Body of pancreas (tissue), 4 donors: ENCODE measurements around the gene MFSD6L. TPM values are rescaled to one million over a fixed set of nuclear protein-coding genes. Genes with fewer than 3 reads are reported as not detected.
"Not testable (repeated sequence)": the region's sequence is repeated elsewhere in the genome, so short reads cannot be mapped to it uniquely, and the experiment has no call there.

Experiments used
- ATAC-seq: fragments of 150-250 bp; one replicate; pipeline ENCODE4 v1.9.1; 2016
- DNase-seq, 4 donors: peaks; one replicate each; pipeline ENCODE4 v3.0.0-alpha.2; 2019
- H3K27ac ChIP-seq, 4 donors: fragments of 200-600 bp; sonication (generic); 1 replicate in 3 of 4; 2 replicates in 1 of 4; pipeline versions ENCODE4 v1.5.1 to v1.6.1; 2016 to 2019; ENCODE audit warnings: mild to moderate bottlenecking in 1 of 4, mixed read lengths in 1 of 4, moderate library complexity in 1 of 4
- H3K27me3 ChIP-seq, 2 donors: fragments of 200-600 bp; sonication (generic); one replicate each; pipeline ENCODE4 v1.6.0; 2016; ENCODE audit warnings: mild to moderate bottlenecking in 1 of 2
- H3K36me3 ChIP-seq, 2 donors: fragments of 200-600 bp; sonication (generic); replicated peaks in 1 of 2; 2 replicates each; pipeline ENCODE4 v1.5.1; 2016; ENCODE audit warnings: low read depth in 2 of 2; ENCODE audit not compliant: insufficient read depth in 1 of 2
- H3K4me1 ChIP-seq: fragments of 200-600 bp; sonication (generic); one replicate; pipeline ENCODE4 v1.6.0; 2016
- H3K4me3 ChIP-seq, 2 donors: fragments of 200-600 bp; sonication (generic); 1 replicate in 1 of 2; 2 replicates in 1 of 2; pipeline ENCODE4 v1.5.1; 2016 to 2019
- H3K9me3 ChIP-seq, 3 donors: fragments of 200-600 bp; sonication (generic); 1 replicate in 2 of 3; 2 replicates in 1 of 3; pipeline ENCODE4 v1.5.1; 2016
- POLR2A ChIP-seq, 3 donors: fragments of 450-650 bp; IDR thresholded peaks; one replicate each; pipeline ENCODE4 v1.6.1; 2016; ENCODE audit warnings: antibody characterized with exemption in 3 of 3, mild to moderate bottlenecking in 2 of 3
- WGBS, 2 donors: methylation state at CpG; one replicate each; pipeline ENCODE4 v1.1.5; 2017; 5-methylcytosine and 5-hydroxymethylcytosine counted together
- intact Hi-C: fragments of 100-400 bp; cut with DNase I; formaldehyde crosslinking; loops from one replicate; pipeline ENCODE4 v1.15.1; 2023
- total RNA-seq, 2 donors: library from RNA; depleted of rRNA; stranded (reverse); fragments of >200 nt; gene quantifications; one replicate each; pipeline ENCODE4 v1.1.0, GENCODE V29; 2016
- TF ChIP-seq, protein P1 (sequence below), 7 experiments: fragments of 450-650 bp in 4 of 7; fragments of 200-600 bp in 3 of 7; sonication (generic) in 3 of 7; IDR thresholded peaks; one replicate each; pipeline ENCODE4 v1.5.1; 2016 to 2019; ENCODE audit warnings: antibody characterized with exemption in 7 of 7

The MFSD6L gene
- total RNA-seq, 2 donors from 2014 or later, result 3.9 to 8.6 TPM

DNA sequence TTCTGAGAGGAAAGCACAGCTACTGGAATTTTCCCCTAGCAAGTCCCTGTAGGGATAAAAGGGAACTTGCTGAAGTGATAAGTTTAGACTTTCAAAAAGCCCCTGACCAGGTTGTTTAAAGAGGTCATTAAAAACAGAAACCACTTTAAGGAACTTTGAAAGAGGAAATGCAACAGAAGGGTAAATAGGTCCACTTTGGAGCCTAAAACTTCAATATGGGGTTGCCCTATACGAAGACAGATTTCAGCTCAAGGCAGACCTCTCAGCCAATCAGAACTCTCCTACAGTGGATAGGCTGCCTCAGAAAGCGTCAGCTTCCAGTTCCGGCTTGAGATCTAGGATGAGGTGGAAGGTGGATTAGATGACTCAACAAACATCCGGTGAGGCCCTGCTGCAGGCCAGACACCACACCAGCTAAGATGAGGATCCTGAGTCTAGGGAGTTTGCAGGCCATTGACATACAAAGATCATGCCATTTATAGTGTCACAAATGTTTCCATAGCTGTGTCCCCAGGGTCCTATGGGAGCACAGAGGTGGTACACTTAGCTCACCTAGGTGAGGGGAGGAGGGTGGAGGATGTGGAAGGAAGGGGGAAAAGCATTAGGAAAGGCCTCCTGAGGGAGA is 7.9 kb upstream of the MFSD6L start:
- intact Hi-C loops, result no loop called here
- H3K4me1 ChIP-seq, result no peaks in the 10 kb centered on the region
- H3K27ac ChIP-seq, result peak overlapping the region in 1 of 4 donors; percentile 35
- H3K27me3 ChIP-seq, result no peaks in the 10 kb centered on the region
- DNase-seq, result peak in 1 of 4 donors; percentile 44
- WGBS, 2 donors, result 63 to 64% methylated on average over 4 of the region's 4 CpGs
- no peaks in the 10 kb centered on the region for H3K36me3 ChIP-seq
- no peak overlapping the region for H3K4me3 ChIP-seq
- TF ChIP-seq, protein P1, sequence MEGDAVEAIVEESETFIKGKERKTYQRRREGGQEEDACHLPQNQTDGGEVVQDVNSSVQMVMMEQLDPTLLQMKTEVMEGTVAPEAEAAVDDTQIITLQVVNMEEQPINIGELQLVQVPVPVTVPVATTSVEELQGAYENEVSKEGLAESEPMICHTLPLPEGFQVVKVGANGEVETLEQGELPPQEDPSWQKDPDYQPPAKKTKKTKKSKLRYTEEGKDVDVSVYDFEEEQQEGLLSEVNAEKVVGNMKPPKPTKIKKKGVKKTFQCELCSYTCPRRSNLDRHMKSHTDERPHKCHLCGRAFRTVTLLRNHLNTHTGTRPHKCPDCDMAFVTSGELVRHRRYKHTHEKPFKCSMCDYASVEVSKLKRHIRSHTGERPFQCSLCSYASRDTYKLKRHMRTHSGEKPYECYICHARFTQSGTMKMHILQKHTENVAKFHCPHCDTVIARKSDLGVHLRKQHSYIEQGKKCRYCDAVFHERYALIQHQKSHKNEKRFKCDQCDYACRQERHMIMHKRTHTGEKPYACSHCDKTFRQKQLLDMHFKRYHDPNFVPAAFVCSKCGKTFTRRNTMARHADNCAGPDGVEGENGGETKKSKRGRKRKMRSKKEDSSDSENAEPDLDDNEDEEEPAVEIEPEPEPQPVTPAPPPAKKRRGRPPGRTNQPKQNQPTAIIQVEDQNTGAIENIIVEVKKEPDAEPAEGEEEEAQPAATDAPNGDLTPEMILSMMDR (IDR thresholded peaks at IDR 0.05), result no peak
- TF ChIP-seq POLR2A (IDR thresholded peaks at IDR 0.05), result no peak
- no peaks in the 10 kb centered on the region for H3K9me3 ChIP-seq
- no peak for ATAC-seq

DNA sequence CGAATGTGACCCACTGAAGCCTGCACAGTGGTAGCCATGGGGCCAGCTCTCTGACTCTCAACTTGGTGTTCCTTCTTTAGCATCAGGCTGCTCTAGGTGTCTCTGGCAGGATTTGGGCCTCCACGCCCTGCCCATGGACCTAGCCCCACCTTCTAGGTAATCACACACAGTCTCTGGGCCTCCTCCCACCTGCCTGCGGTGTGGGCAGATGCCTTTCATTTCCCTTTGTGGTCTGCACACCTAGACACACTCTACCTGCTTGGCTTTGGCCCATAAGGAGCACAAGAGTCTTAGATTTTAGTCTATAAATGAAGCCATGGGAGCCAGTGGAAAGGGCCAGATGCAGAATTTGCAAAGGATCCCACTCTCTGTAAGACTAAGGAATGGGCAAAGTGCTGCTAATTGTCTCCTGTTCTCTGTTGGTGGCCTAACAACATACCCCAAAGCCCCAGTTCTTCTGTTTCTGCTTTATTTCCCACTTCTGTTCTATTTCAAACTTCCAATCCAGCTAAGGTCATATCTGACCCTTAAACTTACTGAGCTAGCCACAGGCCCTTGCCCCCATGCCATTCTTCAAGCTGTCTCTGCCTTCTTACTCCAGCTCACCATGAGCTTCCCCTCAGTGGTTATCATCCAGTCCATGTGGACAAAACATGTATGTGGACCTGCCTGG is 7.2 kb upstream of the MFSD6L start:
- Histone ChIP-seq H3K36me3 (no peaks in the 10 kb centered on the region), H3K27me3 (no peaks in the 10 kb centered on the region), H3K4me3 (no peak overlapping the region), H3K9me3 (no peaks in the 10 kb centered on the region), H3K4me1 (no peaks in the 10 kb centered on the region), H3K27ac (peak overlapping the region in 1 of 4 donors; percentile 35)
- intact Hi-C loops, result no loop called here
- DNase-seq (no peak), ATAC-seq (no peak)
- WGBS, 2 donors, result 96% methylated on average over 3 of the region's 3 CpGs
- no peak for TF ChIP-seq POLR2A (IDR thresholded peaks at IDR 0.05)
- TF ChIP-seq, protein P1 (IDR thresholded peaks at IDR 0.05), result no peak

DNA sequence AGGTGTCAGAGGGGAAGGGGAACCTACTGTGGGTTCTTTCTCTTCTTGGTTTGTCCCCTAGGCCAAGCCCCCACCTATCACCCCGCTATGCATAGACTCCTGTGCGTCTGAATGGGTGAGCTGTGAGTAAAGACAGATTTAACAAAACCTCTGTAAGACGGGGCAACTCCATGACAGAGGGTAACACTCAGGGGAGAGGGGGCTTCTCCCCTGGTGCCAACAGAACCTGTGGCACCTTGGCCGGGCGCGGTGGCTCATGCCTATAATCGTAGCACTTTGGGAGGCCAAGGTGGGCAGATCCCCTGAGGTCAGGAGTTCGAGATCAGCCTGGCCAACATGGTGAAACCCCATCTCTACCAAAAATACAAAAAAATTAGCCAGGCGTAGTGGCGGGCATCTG is 6.2 kb upstream of the MFSD6L start:
- H3K4me1 ChIP-seq, intact Hi-C loops: not testable (repeated sequence)
- 86 to 87% methylated on average over 10 of the region's 10 CpGs for WGBS, 2 donors

DNA sequence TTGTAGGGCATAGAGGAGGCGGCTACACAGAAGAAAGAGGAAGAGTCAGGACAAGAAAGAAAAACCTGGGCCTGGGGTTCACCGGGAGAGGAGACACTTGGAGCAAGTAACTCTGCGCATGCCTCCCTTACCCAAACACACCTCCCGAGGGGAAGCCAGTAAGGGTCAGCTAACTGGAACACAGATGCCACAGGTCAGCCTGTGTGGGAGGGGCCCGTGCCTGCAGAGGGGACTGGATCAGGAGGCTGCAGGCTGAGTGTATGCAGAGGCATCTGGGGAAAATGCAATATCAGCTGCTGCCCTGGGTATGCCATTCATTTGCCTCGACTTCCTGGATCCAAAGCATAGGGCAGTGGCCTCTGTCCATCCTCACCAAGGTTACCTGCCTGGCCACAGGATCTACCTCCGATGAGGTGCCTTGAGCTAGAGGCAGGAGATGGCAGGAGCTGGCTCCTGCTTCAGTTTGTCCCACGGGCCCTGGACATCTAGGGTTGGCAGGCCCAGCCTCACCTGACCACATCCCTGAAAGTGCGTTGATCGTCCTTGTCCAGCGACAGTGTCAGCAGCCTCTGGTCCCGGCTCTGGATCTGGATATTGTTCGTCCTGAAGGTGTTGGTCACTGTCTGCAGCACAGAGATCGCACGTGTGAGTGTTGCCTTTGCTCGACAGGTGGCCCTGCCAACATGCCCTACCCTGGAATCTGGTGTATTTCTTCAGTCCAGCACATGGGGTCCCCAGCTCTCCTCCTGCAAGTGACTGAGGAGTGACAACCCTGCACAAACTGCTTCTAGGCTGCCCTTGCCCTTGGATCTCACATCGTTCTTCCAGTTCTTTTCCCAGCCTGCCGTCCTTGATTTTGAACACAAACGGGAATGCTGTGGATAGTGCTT is 4.6 kb upstream of the MFSD6L start:
- H3K27ac ChIP-seq, result no peak overlapping the region

More for the DNA sequence above, 6.2 kb upstream of the MFSD6L start:
- not testable (repeated sequence) for DNase-seq, H3K36me3 ChIP-seq, H3K27ac ChIP-seq, H3K4me3 ChIP-seq, ATAC-seq, H3K9me3 ChIP-seq, H3K27me3 ChIP-seq

More for the DNA sequence above, 4.6 kb upstream of the MFSD6L start:
- WGBS, 2 donors, result 64 to 66% methylated on average over 14 to 19 of the region's 19 CpGs
- intact Hi-C loops, result no loop called here
- DNase-seq, result peak in 1 of 4 donors; percentile 22
- no peaks in the 10 kb centered on the region for H3K27me3 ChIP-seq
- no peak for ATAC-seq
- no peaks in the 10 kb centered on the region for H3K9me3 ChIP-seq
- no peak overlapping the region for H3K4me3 ChIP-seq
- TF ChIP-seq POLR2A (IDR thresholded peaks at IDR 0.05), result no peak
- TF ChIP-seq, protein P1 (IDR thresholded peaks at IDR 0.05), result no peak
- H3K4me1 ChIP-seq, result peaks cover 12% of the 10 kb centered on the region
- H3K36me3 ChIP-seq, result no peaks in the 10 kb centered on the region
